CD4-positive, alpha-beta T cell treated with Interleukin-15 for 4 hours (primary cell): ENCODE data around the gene DHRS11.

ENCODE experiments used
- DNase-seq: peaks from one replicate; pipeline ENCODE4 v3.0.0-alpha.2; 2020; ENCODE audit warnings: low spot score

The DHRS11 gene

GRCh38 chr17:36614081-36614480 lies 22.4 kb downstream of the DHRS11 start:
- no peak for DNase-seq

GRCh38 chr17:36614933-36615332 lies 23.3 kb downstream of the DHRS11 start:
- DNase-seq: no peak

DNA sequence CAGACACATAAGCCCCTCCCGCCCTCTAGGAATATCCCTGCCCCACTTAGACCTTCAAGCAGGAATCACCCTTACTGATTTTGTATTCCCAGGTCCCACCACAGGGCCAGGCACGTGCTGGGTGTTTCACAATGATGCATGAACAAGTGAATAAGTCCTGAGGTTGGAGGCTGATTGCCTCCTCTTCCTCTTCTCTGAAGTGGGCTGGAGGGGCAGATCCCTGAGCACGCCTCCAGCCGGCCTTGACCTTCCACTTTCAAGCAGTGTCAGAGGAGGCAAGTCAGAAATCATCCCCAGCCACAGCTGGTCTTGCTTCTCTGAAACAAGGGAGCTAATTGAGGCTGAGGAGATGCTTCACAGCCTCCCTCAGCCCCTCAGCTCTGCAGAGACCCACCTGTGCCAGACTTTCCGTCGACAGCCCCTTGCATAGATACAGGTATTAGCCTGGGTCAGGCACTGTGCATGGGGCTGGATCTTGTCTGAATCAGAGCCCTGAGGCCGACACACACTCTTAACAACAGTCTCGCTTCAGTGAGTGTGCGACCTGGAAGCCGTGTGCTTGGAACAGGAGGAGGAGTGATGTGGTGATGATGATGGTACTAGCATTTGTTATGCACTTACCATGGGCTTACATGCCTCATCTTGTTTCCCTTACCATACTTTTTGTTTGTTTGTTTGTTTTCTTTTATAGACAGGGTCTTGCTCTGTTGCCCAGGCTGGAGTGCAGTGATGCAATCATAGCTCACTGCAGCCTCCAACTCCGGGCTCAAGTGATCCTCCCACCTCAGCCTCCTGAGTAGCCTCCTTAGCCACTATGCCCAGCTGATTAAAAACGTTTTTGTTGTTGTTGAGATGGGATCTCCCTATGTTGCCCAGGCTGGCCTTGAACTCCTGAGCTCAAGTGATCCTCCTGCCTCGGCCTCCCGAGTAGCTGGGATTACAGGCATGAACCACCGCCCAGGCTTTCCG lies 24.7 kb downstream of the DHRS11 start:
- DNase-seq: no peak

- no peak for DNase-seq
These were observed 26.1 kb downstream of the DHRS11 start for GRCh38 chr17:36617773-36618172.

DNA sequence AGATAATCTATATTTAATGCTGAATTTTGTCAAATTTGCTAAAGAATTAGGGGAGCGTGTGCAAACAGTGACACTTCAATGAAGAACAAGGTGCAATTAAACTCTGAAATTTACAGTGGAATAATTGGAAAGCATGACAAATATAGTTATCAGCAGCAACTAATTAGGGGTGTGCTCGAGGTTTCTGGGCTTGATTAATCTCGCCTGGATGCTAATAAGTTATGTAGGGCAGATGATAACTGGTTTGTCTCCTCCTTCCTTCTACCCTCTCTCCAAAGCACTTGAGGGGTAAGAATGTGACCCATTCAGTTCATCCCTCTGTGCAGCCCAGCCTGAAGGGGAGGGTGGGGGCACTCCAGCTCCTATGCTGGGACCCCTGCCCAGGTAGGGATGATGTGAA lies 31.6 kb downstream of the DHRS11 start:
- no peak for DNase-seq

GRCh38 chr17:36625188-36625587 lies 33.5 kb downstream of the DHRS11 start:
- no peak for DNase-seq

DNA sequence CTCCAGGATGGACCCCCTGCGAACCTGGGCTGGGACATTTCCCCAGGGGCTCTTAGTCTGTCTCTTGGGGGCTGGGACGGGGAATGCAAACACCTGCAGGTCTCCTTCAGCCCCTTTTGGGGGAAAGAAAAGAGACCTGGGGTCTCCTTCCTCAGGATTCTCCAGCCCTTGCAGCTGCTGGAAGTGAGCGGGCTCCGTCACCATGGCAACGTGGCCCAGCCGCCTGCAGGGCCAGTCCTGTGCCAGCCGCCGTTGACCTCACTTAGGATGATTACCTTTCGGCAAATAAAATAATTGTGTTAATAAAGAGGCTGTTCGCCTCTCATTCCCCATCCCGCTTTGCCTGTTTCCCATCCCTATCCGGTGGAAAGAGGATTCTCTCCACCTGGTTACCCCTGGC lies 35.4 kb downstream of the DHRS11 start:
- DNase-seq: no peak

DNA sequence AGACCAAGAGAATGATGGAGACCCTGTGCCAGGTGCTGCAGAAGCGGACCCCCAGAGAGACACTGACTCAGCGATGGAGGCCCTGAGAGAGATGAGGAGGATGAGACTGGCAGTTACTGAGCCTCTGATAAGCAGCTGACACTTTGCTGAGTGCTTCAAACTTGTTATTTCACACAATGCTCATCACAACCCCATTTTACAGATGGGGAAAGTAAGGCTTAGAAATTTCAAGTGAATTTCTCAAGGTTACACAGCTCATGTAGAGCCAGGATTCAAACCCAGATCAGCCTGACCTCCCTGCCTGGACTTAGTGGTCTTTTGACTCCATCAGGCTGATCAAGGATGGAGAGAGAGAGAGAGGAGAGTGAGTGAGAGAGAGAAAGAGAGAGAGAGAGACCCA lies 36.9 kb downstream of the DHRS11 start:
- no peak for DNase-seq

DNA sequence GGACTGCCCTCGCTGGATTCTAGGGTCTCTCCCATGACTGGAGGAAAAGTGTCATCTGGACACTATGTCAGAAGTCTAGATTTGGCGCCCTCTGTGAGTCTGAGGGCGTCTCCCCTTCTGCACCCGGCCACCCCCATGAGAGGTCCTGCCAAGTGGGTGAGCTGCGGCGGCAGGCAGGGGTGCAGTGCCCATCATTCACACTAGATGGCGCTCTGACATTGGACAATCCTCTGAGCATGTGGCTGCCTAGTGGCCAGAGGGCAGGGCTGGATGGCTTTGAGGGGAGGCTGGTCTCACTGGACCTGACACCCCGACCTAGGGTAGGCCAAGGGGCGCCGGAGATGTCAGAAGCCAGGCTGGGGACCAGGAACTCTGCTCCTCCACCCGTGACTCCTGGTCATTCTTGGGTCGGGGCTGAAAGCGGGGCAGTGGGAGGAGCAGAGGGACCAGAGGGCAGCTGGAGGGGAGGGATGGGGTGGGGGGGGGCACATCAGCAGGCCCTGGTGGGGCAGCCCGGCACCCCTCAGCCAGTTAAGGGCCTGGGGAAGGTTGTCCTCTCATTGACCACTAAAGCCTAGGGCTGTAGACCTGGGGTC lies 37.7 kb downstream of the DHRS11 start:
- DNase-seq: peak; percentile 77

GRCh38 chr17:36629970-36630502 lies 38.4 kb downstream of the DHRS11 start:
- DNase-seq: no peak

- no peak for DNase-seq
These were observed 39.3 kb downstream of the DHRS11 start for GRCh38 chr17:36631022-36631421.

DNA sequence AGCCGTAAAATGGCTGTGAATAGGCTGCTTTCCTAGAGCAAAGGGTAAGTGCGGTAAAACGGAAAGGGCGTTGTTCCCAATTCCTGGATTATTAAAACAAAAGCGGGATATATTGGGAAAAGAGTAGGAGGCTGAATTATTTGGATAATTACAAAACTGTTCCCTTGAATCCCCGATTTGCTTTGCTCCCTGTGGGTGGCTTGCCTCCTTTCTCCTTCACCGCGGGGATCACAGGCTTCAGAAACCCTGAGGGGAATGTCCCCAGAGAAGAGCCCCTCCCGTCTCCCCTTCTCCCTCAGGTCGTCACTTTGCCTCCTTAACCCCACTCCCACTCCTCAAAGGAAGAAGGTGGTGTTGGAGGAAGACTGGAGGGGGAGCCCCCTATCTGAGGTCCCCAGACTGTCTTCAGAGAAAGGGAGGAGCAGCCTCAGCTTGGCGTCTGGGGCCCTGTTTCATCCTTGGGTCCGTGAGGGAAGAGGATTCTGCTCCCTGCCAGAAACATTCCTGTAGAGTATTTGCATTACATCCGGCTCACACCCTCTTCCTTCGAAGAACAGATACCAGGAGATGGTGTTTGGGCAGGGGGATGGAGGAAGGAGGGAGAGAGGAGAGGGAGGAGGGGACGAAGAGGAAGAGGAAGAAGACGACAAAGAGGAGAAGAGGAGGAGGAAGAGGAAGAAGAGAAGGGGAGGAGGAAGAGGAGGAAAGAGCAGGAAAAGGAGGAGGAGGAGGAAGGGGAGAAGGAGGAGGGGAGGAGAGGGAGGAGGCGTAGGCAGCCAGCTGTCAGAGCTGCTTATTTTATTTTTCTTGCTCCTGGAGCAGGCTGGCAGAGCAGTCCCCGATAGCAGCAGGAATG lies 41.5 kb downstream of the DHRS11 start:
- no peak for DNase-seq

DNA sequence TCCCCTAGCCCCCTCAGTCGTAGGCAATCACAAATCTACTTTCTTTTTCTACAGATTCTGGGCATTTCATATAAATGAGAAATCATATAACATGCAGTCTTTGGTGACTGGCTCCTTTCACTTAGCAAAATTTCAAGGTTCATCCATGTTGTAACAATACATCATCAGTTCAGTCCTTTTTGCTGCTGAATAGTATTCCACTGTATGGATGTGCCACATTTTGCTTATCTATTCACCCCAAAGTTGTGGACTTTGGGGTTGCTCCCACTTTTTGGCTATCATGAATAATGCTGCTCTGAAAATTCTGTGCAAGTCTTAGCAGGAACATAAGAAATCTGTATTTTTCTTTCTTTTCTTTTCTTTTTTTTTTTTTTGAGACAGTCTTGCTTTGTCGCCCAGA lies 48.7 kb downstream of the DHRS11 start:
- no peak for DNase-seq

GRCh38 chr17:36640836-36641235 lies 49.2 kb downstream of the DHRS11 start:
- DNase-seq: no peak

GRCh38 chr17:36641331-36641876 lies 49.7 kb downstream of the DHRS11 start:
- DNase-seq: no peak

GRCh38 chr17:36641877-36642845 lies 50.5 kb downstream of the DHRS11 start:
- no peak for DNase-seq

DNA sequence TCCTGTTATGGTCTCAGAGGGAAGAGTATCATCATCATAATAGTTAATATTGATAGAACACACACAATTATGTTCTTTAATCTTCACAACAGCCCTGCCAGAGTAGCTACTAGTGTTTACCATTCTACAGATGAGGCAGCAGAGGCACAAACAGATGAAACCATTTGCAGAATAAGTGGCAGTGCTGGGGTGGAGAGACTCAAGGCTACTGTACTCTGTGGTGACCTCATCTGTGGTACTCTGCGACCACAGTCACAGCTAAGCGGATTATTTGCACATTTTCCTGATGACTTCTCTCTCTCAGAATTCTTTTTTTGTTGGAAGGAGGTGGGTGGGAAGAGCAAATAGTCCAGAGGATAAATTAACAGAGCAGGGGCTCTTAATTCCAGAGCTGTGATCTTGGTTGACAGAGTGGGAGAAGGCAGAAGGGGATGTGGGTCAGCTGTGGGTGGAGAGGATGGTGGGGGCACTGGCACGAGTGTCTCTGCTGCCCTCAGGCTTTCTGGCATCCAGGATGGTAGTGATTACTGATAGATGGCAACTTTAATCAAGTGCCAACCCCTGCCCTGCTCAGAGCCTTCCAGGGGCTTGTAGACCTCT lies 51.5 kb downstream of the DHRS11 start:
- no peak for DNase-seq

DNA sequence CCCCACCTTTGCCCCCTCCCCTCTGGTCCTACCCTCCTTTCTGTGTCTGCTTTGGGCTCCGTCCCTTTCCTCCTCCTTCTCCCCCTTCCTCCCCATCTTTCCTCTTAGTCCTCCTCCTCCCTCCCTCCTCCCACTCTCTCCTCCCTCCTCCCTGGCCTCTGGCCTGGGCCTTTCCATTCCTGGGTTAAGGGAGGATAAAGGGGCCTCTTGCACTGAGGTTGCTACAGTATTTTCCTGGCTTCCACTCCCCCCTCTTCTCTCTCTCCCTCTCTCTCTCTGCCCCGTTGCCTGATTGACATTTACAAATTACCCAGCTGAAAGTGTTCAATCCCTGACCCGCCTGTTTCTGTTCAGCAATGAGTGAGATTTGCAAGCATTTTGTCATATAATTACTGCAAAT lies 53.7 kb downstream of the DHRS11 start:
- no peak for DNase-seq

- no peak for DNase-seq
These were observed 56.0 kb downstream of the DHRS11 start for GRCh38 chr17:36647636-36648035.

- no peak for DNase-seq
These were observed 58.6 kb downstream of the DHRS11 start for GRCh38 chr17:36650096-36650775.
